Measurements from ENCODE around the gene ZFP92.

- no peak for TF ChIP-seq CTCF (IDR thresholded peaks at IDR 0.05)
- TF ChIP-seq POLR2A (IDR thresholded peaks at IDR 0.05) = no peak
Observed at GRCh38 chrX:153398275-153398960, 12.9 kb upstream of the ZFP92 start.

All from gastroesophageal sphincter (tissue), 3 donors.